ENCODE measurements around the gene OBSCN. TPM values are rescaled to one million over a fixed set of nuclear protein-coding genes. Genes with fewer than 3 reads are reported as not detected.

The OBSCN gene
- total and polyA plus RNA-seq, 2 of the 4 experiments (the other 2 are of a cell fraction), result 4.1 to 9.5 TPM

- H2AFZ ChIP-seq (replicated peaks; ENCODE audit: low read length, poor library complexity), result no peak overlapping the region
- H3K4me1 ChIP-seq (ENCODE audit: control insufficient read depth, insufficient read depth, low read length), result no peaks in the 10 kb centered on the region
- H3K4ac ChIP-seq (ENCODE audit: low read depth, low read length), result no peak overlapping the region
- no peak overlapping the region for H3K56ac ChIP-seq (ENCODE audit: extremely low read depth, insufficient read depth, low read length)
- H3K79me1 ChIP-seq (ENCODE audit: low read depth in 1 of 2, low read length in 2 of 2), result no peaks in the 10 kb centered on the region
- no peak overlapping the region for H3K4me2 ChIP-seq (ENCODE audit: low read depth, low read length)
- H3K4me3 ChIP-seq (ENCODE audit: insufficient read depth, low read depth, low read length), result no peak overlapping the region
- POLR2A ChIA-PET (ENCODE audit: unreplicated experiment), result no interaction called here
- DNase-seq, result no peak
- H3K27ac ChIP-seq (ENCODE audit: insufficient read depth, low read length), result no peak overlapping the region
- WGBS, 2 experiments (ENCODE audit: extremely low coverage in 2 of 2, insufficient read length in 1 of 2), result 88% methylated on average over 15 of the region's 40 CpGs; no CpG with 5 or more reads in 1 of the 2 experiments
- no peaks in the 10 kb centered on the region for H3K27me3 ChIP-seq (ENCODE audit: control insufficient read depth, insufficient read depth, low read length)
- no peak overlapping the region for H3K9ac ChIP-seq (ENCODE audit: low read depth, low read length)
- intact Hi-C loops (cut with micrococcal nuclease), result no loop called here
- no peak overlapping the region for H2BK5ac ChIP-seq (ENCODE audit: low read depth, low read length, poor library complexity, severe bottlenecking)
- H4K20me1 ChIP-seq (ENCODE audit: insufficient read depth, low read length), result no peaks in the 10 kb centered on the region
- H4K91ac ChIP-seq (ENCODE audit: insufficient read depth, low read depth, low read length), result no peak overlapping the region
- H2BK15ac ChIP-seq (ENCODE audit: low read depth, low read length), result no peak overlapping the region
- H2BK120ac ChIP-seq (ENCODE audit: low read depth, low read length), result no peak overlapping the region
- dilution Hi-C loops (cut with HindIII; ENCODE audit: low sequenced_read_pairs, unreplicated experiment), result no loop called here
- no peak for TF ChIP-seq RAD21 (IDR thresholded peaks at IDR 0.05; ENCODE audit: low read length)
- TF ChIP-seq CTCF (conservative IDR thresholded peaks at IDR 0.05; ENCODE audit: low read depth, low read length), result no peak
- TF ChIP-seq ELK1 (IDR thresholded peaks at IDR 0.05; ENCODE audit: borderline replicate concordance, low read depth, low read length), result no peak
- no peak for TF ChIP-seq MXI1 (IDR thresholded peaks at IDR 0.05; ENCODE audit: borderline replicate concordance, low read depth, low read length)
- no peak for TF ChIP-seq RCOR1 (IDR thresholded peaks at IDR 0.05; ENCODE audit: insufficient replicate concordance, low read length)
- TF ChIP-seq RFX5 (IDR thresholded peaks at IDR 0.05; ENCODE audit: low read depth, low read length), result no peak
- TF ChIP-seq FOS (IDR thresholded peaks at IDR 0.05; ENCODE audit: low read depth, low read length), result no peak
- TF ChIP-seq BHLHE40 (IDR thresholded peaks at IDR 0.05; ENCODE audit: low read depth, low read length), result no peak
- no peak for TF ChIP-seq MAZ (IDR thresholded peaks at IDR 0.05; ENCODE audit: borderline replicate concordance, low read depth, low read length)
- TF ChIP-seq USF2 (IDR thresholded peaks at IDR 0.05; ENCODE audit: low read depth, low read length), result no peak
- no peak for TF ChIP-seq NFE2L2 (IDR thresholded peaks at IDR 0.05; ENCODE audit: low read depth, low read length)
- TF ChIP-seq MAFK (IDR thresholded peaks at IDR 0.05; ENCODE audit: low read depth, low read length), result no peak
- TF ChIP-seq POLR2A (IDR thresholded peaks at IDR 0.05; ENCODE audit: low read depth, low read length), result no peak
- no peak for TF ChIP-seq CHD1 (IDR thresholded peaks at IDR 0.05; ENCODE audit: low read depth, low read length)
- no peak overlapping the region for H2BK20ac ChIP-seq (ENCODE audit: low read depth, low read length)
- no peak overlapping the region for H3K23ac ChIP-seq (ENCODE audit: low read depth, low read length)
- H4K5ac ChIP-seq (ENCODE audit: low read depth, low read length), result no peak overlapping the region
- BruUV-seq (replicated peaks), result no TSS peak
- peaks cover 10% of the 10 kb centered on the region; the same call in 1 of the 2 replicates for H3K9me3 ChIP-seq (ENCODE audit: control insufficient read depth, insufficient read depth, low read length)
- H2AK9ac ChIP-seq (replicated peaks; ENCODE audit: low read depth, low read length, poor library complexity), result no peak overlapping the region
- no peak overlapping the region for H2AK5ac ChIP-seq (ENCODE audit: low read depth, low read length)
- no peak overlapping the region for H4K8ac ChIP-seq (ENCODE audit: low read depth in 2 of 2, low read length in 2 of 2)
- H3K14ac ChIP-seq (replicated peaks; ENCODE audit: low read depth, low read length), result no peak overlapping the region
- H3K18ac ChIP-seq (ENCODE audit: low read depth, low read length), result no peak overlapping the region
- H3K36me3 ChIP-seq (ENCODE audit: control insufficient read depth, insufficient read depth, low read length), result peaks cover 17% of the 10 kb centered on the region
- in situ Hi-C loops (cut with MboI; ENCODE audit: low sequenced_read_pairs), result no loop called here
- H3K9me1 ChIP-seq (ENCODE audit: insufficient read depth, low read length), result 0 out of 2 replicates have a peak, but pooled peaks cover under 1% of the 10 kb centered on the region
- no peak for ATAC-seq (ENCODE audit: low read depth)
- CTCF ChIA-PET, result no interaction called here
Measured at GRCh38 chr1:228315945-228316588, 108.2 kb downstream of the OBSCN start.
